IPS-NIHi7 (cell line): ENCODE results near the gene GRM1.
A peak's percentile ranks its signal among the peaks of the same experiment; 100 is the strongest.

ENCODE experiments used
- DNase-seq: peaks from one replicate; pipeline ENCODE4 v3.0.0; 2012; ENCODE audit warnings: mixed read lengths; ENCODE audit errors: extremely low spot score

The GRM1 gene

GRCh38 chr6:146364816-146365594, 336.1 kb downstream of the GRM1 start:
- no peak for DNase-seq

GRCh38 chr6:146367061-146367460, 338.2 kb downstream of the GRM1 start:
- no peak for DNase-seq

- no peak for DNase-seq
Observed at GRCh38 chr6:146369866-146370265, 341.0 kb downstream of the GRM1 start.

- DNase-seq: no peak
Observed at GRCh38 chr6:146381486-146381885, 352.6 kb downstream of the GRM1 start.

GRCh38 chr6:146388736-146389364, 360.0 kb downstream of the GRM1 start:
- DNase-seq: no peak

- DNase-seq: no peak
Observed at GRCh38 chr6:146389740-146390139, 360.9 kb downstream of the GRM1 start.

GRCh38 chr6:146397638-146398037, 368.8 kb downstream of the GRM1 start:
- no peak for DNase-seq

GRCh38 chr6:146402476-146402875, 373.6 kb downstream of the GRM1 start:
- no peak for DNase-seq

GRCh38 chr6:146408583-146408982, 379.7 kb downstream of the GRM1 start:
- DNase-seq: no peak

- no peak for DNase-seq
Observed at GRCh38 chr6:146410851-146411595, 382.2 kb downstream of the GRM1 start.

- no peak for DNase-seq
Observed at GRCh38 chr6:146419576-146419975, 390.7 kb downstream of the GRM1 start.

GRCh38 chr6:146420255-146420654, 391.4 kb downstream of the GRM1 start:
- DNase-seq: no peak

- DNase-seq: no peak
Observed at GRCh38 chr6:146422789-146423375, 394.0 kb downstream of the GRM1 start.

- no peak for DNase-seq
Observed at GRCh38 chr6:146423452-146423851, 394.6 kb downstream of the GRM1 start.

GRCh38 chr6:146426516-146426915, 397.7 kb downstream of the GRM1 start:
- no peak for DNase-seq

- no peak for DNase-seq
Observed at GRCh38 chr6:146429831-146430230, 401.0 kb downstream of the GRM1 start.

GRCh38 chr6:146433881-146434731, 405.2 kb downstream of the GRM1 start:
- peak; percentile 38 for DNase-seq

- DNase-seq: no peak
Observed at GRCh38 chr6:146434732-146435390, 406.0 kb downstream of the GRM1 start.

- no peak for DNase-seq
Observed at GRCh38 chr6:146441907-146442306, 413.0 kb downstream of the GRM1 start.

- DNase-seq: no peak
Observed at GRCh38 chr6:146444189-146444588, 415.3 kb downstream of the GRM1 start.

GRCh38 chr6:146445233-146445632, 416.4 kb downstream of the GRM1 start:
- DNase-seq: no peak
